22Rv1 (cell line): ENCODE results near the gene CAMTA1.
A peak's percentile ranks its signal among the peaks of the same experiment; 100 is the strongest.

Experiments used
- H3K27ac ChIP-seq: fragments of 450-650 bp; 2 replicates; pipeline ENCODE4 v1.5.1; 2017
- ZFX ChIP-seq: fragments of 450-650 bp; IDR thresholded peaks from 2 replicates; pipeline ENCODE4 v1.6.1; 2017; ENCODE audit warnings: antibody characterized with exemption, borderline replicate concordance
- TF ChIP-seq, protein P1 (sequence below): fragments of 450-650 bp; IDR thresholded peaks from 2 replicates; pipeline ENCODE4 v1.5.1; 2017; ENCODE audit warnings: mild to moderate bottlenecking

The CAMTA1 gene

DNA sequence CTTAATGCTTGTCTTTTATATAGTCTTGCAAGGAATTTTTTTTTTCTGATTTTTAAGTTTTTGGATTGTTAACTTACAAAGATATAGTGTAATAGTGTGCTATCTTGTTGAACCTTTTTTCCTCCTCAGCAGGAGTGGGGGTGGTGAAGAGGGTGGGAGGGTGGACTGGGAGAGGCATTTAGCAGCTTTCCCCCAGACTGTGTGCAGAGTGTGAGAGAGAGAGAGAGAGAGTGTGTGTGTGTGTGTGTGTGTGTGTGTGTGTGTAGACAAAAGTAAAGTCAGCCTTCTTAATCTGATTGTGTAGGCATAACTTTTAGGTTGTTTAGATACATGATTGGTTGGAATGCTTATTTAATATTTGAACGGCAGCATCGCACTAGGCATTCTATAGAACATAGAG is 4.9 kb downstream of the CAMTA1 start:
- no peak overlapping the region for H3K27ac ChIP-seq
- TF ChIP-seq, protein P1, sequence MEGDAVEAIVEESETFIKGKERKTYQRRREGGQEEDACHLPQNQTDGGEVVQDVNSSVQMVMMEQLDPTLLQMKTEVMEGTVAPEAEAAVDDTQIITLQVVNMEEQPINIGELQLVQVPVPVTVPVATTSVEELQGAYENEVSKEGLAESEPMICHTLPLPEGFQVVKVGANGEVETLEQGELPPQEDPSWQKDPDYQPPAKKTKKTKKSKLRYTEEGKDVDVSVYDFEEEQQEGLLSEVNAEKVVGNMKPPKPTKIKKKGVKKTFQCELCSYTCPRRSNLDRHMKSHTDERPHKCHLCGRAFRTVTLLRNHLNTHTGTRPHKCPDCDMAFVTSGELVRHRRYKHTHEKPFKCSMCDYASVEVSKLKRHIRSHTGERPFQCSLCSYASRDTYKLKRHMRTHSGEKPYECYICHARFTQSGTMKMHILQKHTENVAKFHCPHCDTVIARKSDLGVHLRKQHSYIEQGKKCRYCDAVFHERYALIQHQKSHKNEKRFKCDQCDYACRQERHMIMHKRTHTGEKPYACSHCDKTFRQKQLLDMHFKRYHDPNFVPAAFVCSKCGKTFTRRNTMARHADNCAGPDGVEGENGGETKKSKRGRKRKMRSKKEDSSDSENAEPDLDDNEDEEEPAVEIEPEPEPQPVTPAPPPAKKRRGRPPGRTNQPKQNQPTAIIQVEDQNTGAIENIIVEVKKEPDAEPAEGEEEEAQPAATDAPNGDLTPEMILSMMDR: no peak
- no peak for TF ChIP-seq ZFX

DNA sequence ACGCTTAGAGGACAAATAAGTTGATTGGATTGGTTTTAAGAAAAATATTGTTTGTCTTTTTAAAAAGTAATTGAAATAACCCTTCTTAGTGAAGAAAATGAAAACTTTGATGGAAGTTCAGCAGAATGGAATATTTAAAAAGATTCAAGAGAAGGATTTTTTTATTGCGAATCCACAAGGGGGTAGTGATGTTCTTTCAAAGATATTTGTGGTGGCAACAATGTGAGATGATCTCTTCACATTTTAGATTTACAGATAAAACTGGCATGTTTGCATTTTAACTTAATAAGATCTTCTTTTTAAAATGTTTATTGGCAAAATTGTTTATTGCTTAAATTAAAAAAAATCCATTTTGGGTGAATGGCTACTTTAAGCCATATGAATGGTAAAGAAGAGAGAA is 8.9 kb downstream of the CAMTA1 start:
- H3K27ac ChIP-seq: no peak overlapping the region
- TF ChIP-seq, protein P1: peak; percentile 38; the same call in 1 of the 2 replicates
- TF ChIP-seq ZFX: no peak

DNA sequence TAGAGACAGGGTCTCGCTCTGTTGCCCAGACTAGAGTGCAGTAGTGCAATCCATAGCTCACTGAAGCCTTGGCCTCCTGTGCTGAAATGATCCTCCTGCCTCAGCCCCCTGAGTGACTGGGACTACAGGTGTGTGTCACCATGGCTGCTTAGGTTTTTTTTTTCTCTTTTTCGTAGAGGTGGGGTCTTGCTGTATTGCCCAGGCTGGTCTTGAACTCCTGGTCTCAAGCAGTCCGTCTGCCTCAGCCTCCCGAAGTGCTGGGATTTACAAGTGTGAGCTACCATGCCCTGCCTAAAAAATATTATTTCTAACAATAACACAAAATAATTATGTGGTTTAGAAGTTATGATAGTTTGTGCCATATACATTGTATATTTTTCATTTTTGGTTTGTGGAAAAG is 9.9 kb downstream of the CAMTA1 start:
- TF ChIP-seq, protein P1: no peak
- TF ChIP-seq ZFX: no peak
- no peak overlapping the region for H3K27ac ChIP-seq

DNA sequence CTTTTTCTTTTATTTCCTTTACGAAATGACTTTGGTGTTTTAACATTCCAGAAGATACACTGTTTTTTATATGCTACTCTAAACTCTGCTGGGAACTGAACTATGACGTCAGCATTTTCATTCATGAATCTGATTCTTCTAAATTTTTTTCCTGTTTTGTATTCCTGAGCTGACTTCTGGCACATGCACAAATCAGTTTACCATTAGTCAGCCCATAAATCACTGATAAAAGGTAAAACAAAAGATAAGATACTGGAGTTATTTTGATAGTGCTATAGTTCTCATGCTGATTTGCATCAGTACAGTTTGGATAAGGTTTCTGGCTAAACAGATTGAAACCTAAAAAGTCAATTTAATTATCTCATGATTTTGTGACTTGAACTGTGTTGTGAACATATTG is 10.4 kb downstream of the CAMTA1 start:
- TF ChIP-seq, protein P1: no peak
- no peak for TF ChIP-seq ZFX
- no peak overlapping the region for H3K27ac ChIP-seq

DNA sequence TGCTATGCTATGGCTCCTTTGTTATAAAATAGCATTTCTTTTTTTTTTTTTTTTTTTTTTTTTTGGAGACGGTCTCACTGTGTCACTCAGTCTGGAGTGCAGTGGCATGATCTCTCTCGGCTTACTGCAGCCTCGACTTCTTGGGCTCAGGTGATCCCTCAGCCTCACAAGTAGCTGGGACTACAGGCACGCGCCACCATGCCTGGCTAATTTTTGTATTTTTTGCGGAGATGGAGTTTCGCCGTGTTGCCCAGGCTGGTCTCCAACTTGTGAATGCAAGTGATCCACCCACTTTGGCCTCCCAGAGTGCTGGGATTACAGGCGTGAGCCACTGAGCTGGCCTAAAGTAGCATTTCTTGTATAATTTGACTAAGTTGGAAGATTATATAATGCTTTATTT is 10.8 kb downstream of the CAMTA1 start:
- TF ChIP-seq ZFX: no peak
- TF ChIP-seq, protein P1: no peak
- no peak overlapping the region for H3K27ac ChIP-seq

DNA sequence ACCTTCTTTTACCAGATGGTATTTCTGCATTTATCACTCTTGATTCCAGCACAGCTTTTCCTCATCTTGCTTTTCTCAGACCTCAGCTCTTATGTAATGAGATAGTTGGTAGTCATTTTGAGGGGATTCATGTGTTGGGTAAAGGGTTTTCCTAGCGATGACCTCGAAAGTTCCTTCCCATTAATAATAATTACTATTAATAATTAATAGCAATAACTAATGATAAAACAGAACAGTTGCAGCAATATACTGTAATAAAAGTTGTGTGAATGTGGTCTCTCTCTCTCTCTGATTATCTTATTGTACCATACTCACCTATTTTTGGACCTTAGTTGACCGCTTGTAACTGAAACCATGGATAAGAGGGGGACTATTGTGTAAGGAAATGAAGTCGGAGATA is 14.2 kb downstream of the CAMTA1 start:
- no peak overlapping the region for H3K27ac ChIP-seq
- TF ChIP-seq, protein P1: no peak
- TF ChIP-seq ZFX: no peak

DNA sequence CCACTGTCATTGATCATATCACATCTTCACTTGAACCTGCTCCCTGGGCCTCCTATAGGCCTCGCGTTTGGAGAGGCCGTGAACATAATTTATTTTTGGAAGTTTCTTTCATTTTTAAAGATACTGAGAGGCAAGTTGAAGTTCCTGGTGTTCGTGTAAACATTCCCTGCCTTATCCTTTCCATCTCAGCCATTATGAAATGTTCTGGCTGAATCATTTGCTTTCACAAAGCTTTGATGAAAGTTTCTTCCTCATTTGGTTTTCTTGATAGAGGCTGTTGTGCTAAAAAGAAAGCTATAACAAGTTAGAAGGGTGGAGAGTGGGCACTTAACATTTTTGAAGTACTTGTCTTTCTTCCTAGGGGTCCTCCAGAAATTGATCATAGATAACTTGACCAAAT is 15.5 kb downstream of the CAMTA1 start:
- TF ChIP-seq, protein P1: no peak
- no peak for TF ChIP-seq ZFX
- no peak overlapping the region for H3K27ac ChIP-seq
